HEK293 (cell line): ENCODE results near the gene CIAO1.

Experiments used
- KLF9 ChIP-seq: fragments of 450-650 bp; formaldehyde crosslinking; IDR thresholded peaks from 2 replicates; pipeline ENCODE4 v1.5.1; 2016; ENCODE audit warnings: missing biosample characterization, missing genetic modification characterization, low read depth
- MZF1 ChIP-seq: fragments of 450-650 bp; formaldehyde crosslinking; IDR thresholded peaks from 2 replicates; pipeline ENCODE4 v1.5.1; 2017; ENCODE audit warnings: missing biosample characterization, missing genetic modification characterization, borderline replicate concordance
- OVOL3 ChIP-seq: fragments of 450-650 bp; formaldehyde crosslinking; IDR thresholded peaks from 2 replicates; pipeline ENCODE4 v1.5.1; 2016; ENCODE audit warnings: missing biosample characterization, missing genetic modification characterization
- REPIN1 ChIP-seq: fragments of 450-650 bp; formaldehyde crosslinking; IDR thresholded peaks from 2 replicates; pipeline ENCODE4 v1.5.1; 2017; ENCODE audit warnings: missing biosample characterization, missing genetic modification characterization, low read depth
- ZBTB20 ChIP-seq: fragments of 450-650 bp; formaldehyde crosslinking; IDR thresholded peaks from 2 replicates; pipeline ENCODE4 v1.5.1; 2016; ENCODE audit warnings: missing biosample characterization, missing genetic modification characterization
- ZNF10 ChIP-seq: fragments of 450-650 bp; formaldehyde crosslinking; IDR thresholded peaks from 2 replicates; pipeline ENCODE4 v1.5.1; 2017; ENCODE audit warnings: missing biosample characterization, missing genetic modification characterization
- ZNF132 ChIP-seq: fragments of 450-650 bp; formaldehyde crosslinking; IDR thresholded peaks from 2 replicates; pipeline ENCODE4 v1.5.1; 2017; ENCODE audit warnings: missing biosample characterization, missing genetic modification characterization, borderline replicate concordance
- ZNF155 ChIP-seq: fragments of 450-650 bp; formaldehyde crosslinking; IDR thresholded peaks from 2 replicates; pipeline ENCODE4 v1.5.1; 2016; ENCODE audit warnings: missing biosample characterization, missing genetic modification characterization
- ZNF19 ChIP-seq: fragments of 450-650 bp; formaldehyde crosslinking; IDR thresholded peaks from 2 replicates; pipeline ENCODE4; 2016; ENCODE audit warnings: missing biosample characterization, missing genetic modification characterization, low read depth
- ZNF223 ChIP-seq: fragments of 450-650 bp; formaldehyde crosslinking; IDR thresholded peaks from 2 replicates; pipeline ENCODE4 v1.5.1; 2016; ENCODE audit warnings: missing biosample characterization, missing genetic modification characterization
- ZNF510 ChIP-seq: fragments of 450-650 bp; formaldehyde crosslinking; IDR thresholded peaks from 2 replicates; pipeline ENCODE4 v1.5.1; 2018; ENCODE audit warnings: mild to moderate bottlenecking, missing genetic modification characterization, missing biosample characterization; ENCODE audit not compliant: insufficient replicate concordance
- ZNF555 ChIP-seq: fragments of 450-650 bp; formaldehyde crosslinking; conservative IDR thresholded peaks from 2 replicates; pipeline ENCODE4 v1.5.1; 2017; ENCODE audit warnings: missing biosample characterization, mild to moderate bottlenecking, missing genetic modification characterization, inconsistent platforms
- ZNF561 ChIP-seq: fragments of 450-650 bp; IDR thresholded peaks from 2 replicates; pipeline ENCODE4 v1.5.1; 2018; ENCODE audit warnings: missing biosample characterization, missing genetic modification characterization, borderline replicate concordance
- ZNF585B ChIP-seq: fragments of 450-650 bp; formaldehyde crosslinking; IDR thresholded peaks from 2 replicates; pipeline ENCODE4 v1.5.1; 2016; ENCODE audit warnings: missing biosample characterization, missing genetic modification characterization
- ZNF596 ChIP-seq: fragments of 450-650 bp; IDR thresholded peaks from 2 replicates; pipeline ENCODE4 v1.5.0; 2018; ENCODE audit warnings: missing biosample characterization, mild to moderate bottlenecking, missing genetic modification characterization, moderate library complexity
- ZNF664 ChIP-seq: fragments of 450-650 bp; formaldehyde crosslinking; IDR thresholded peaks from 2 replicates; pipeline ENCODE4 v1.5.1; 2016; ENCODE audit warnings: missing biosample characterization, missing genetic modification characterization
- ZNF768 ChIP-seq: fragments of 450-650 bp; formaldehyde crosslinking; IDR thresholded peaks from 2 replicates; pipeline ENCODE4 v1.5.1; 2018; ENCODE audit warnings: missing biosample characterization, mild to moderate bottlenecking, missing genetic modification characterization
- TF ChIP-seq, protein P1 (sequence below): fragments of 450-650 bp; formaldehyde crosslinking; IDR thresholded peaks from 2 replicates; pipeline ENCODE4 v1.5.1; 2016; ENCODE audit warnings: missing biosample characterization, missing genetic modification characterization
- TF ChIP-seq, protein P2 (sequence below): fragments of 450-650 bp; formaldehyde crosslinking; IDR thresholded peaks from 2 replicates; pipeline ENCODE4 v1.5.1; 2017; ENCODE audit warnings: missing biosample characterization, missing genetic modification characterization
- TF ChIP-seq, protein P3 (sequence below): IDR thresholded peaks from 2 replicates; pipeline ENCODE4 v1.6.1; 2011; ENCODE audit warnings: mild to moderate bottlenecking, low read depth, low read length, borderline replicate concordance
- TF ChIP-seq, protein P4 (sequence below): fragments of 450-650 bp; formaldehyde crosslinking; IDR thresholded peaks from 2 replicates; pipeline ENCODE4 v1.5.1; 2017; ENCODE audit warnings: missing biosample characterization, missing genetic modification characterization
- TF ChIP-seq, protein P5 (sequence below): fragments of 450-650 bp; formaldehyde crosslinking; IDR thresholded peaks from 2 replicates; pipeline ENCODE4 v1.5.1; 2017; ENCODE audit warnings: missing biosample characterization, missing genetic modification characterization
- TF ChIP-seq, protein P6 (sequence below): fragments of 450-650 bp; formaldehyde crosslinking; IDR thresholded peaks from 2 replicates; pipeline ENCODE4; 2016; ENCODE audit warnings: missing biosample characterization, missing genetic modification characterization
- TF ChIP-seq, protein P7 (sequence below): fragments of 450-650 bp; formaldehyde crosslinking; IDR thresholded peaks from 2 replicates; pipeline ENCODE4 v1.5.1; 2016; ENCODE audit warnings: missing biosample characterization, missing genetic modification characterization, borderline replicate concordance

CIAO1 gene

DNA sequence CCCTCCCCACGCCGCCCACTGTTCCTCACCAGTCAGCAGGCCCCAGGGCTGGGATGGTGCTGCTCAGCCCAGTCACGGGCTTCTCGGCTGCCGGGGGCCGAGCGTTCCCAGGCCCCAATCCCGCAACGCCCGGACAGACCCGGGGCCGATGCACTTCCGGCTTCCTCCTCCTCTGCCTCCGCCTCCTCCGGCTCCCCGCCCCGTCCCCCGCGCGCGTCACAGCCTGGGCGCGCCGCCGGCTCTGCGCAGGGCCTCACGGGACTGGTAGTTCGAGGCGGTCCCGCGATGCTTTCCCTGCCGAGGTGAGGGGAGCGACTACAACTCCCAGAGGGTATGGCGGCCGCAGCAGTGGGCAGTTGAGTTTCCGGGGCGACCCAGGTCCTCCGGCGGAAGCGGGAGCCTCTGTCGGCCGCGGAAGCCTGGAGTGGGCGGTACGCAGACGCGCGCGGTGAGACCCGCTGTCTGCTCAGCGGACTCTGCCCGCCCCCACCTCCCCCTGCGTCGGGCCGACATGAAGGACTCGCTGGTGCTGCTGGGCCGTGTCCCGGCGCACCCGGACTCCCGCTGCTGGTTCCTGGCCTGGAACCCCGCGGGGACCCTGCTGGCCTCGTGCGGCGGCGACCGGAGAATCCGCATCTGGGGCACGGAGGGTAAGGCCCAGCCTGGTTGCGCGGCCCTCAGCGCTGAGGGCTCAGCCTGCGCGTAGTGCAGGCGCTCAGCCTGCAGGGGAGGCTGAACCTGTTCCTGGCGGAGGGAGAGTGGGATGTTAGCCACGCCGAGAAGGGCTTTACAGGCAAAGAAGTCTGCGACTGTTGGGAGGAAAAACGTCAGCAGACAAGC lies at the start of gene CIAO1, which contains the start of gene TMEM127 (continued):
- TF ChIP-seq, protein P1, sequence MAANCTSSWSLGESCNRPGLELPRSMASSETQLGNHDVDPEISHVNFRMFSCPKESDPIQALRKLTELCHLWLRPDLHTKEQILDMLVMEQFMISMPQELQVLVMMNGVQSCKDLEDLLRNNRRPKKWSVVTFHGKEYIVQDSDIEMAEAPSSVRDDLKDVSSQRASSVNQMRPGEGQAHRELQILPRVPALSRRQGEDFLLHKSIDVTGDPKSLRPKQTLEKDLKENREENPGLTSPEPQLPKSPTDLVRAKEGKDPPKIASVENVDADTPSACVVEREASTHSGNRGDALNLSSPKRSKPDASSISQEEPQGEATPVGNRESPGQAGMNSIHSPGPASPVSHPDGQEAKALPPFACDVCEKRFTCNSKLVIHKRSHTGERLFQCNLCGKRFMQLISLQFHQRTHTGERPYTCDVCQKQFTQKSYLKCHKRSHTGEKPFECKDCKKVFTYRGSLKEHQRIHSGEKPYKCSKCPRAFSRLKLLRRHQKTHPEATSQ: no peak
- peak; percentile 90 for TF ChIP-seq ZBTB20 (tag by site-specific recombination)
- no peak for TF ChIP-seq ZNF555 (tag by site-specific recombination)
- no peak for TF ChIP-seq ZNF132
- TF ChIP-seq ZNF585B: no peak
- TF ChIP-seq, protein P2, sequence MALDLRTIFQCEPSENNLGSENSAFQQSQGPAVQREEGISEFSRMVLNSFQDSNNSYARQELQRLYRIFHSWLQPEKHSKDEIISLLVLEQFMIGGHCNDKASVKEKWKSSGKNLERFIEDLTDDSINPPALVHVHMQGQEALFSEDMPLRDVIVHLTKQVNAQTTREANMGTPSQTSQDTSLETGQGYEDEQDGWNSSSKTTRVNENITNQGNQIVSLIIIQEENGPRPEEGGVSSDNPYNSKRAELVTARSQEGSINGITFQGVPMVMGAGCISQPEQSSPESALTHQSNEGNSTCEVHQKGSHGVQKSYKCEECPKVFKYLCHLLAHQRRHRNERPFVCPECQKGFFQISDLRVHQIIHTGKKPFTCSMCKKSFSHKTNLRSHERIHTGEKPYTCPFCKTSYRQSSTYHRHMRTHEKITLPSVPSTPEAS (tag by site-specific recombination): no peak; the same call in 1 of the 2 replicates
- TF ChIP-seq ZNF10 (tag by site-specific recombination): no peak
- no peak; the same call in 1 of the 2 replicates for TF ChIP-seq ZNF561 (tag by site-specific recombination)
- no peak for TF ChIP-seq ZNF155 (tag by site-specific recombination)
- peak; percentile 74 for TF ChIP-seq KLF9 (tag by site-specific recombination)
- TF ChIP-seq ZNF664 (tag by site-specific recombination): no peak
- no peak for TF ChIP-seq REPIN1 (tag by site-specific recombination)
- no peak; the same call in 1 of the 2 replicates for TF ChIP-seq ZNF768 (tag by site-specific recombination)
- TF ChIP-seq, protein P3, sequence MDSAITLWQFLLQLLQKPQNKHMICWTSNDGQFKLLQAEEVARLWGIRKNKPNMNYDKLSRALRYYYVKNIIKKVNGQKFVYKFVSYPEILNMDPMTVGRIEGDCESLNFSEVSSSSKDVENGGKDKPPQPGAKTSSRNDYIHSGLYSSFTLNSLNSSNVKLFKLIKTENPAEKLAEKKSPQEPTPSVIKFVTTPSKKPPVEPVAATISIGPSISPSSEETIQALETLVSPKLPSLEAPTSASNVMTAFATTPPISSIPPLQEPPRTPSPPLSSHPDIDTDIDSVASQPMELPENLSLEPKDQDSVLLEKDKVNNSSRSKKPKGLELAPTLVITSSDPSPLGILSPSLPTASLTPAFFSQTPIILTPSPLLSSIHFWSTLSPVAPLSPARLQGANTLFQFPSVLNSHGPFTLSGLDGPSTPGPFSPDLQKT: no peak; the same call in 1 of the 2 replicates
- TF ChIP-seq ZNF223 (tag by site-specific recombination): no peak
- no peak for TF ChIP-seq ZNF596 (tag by site-specific recombination)
- no peak for TF ChIP-seq ZNF510 (tag by site-specific recombination)
- TF ChIP-seq MZF1 (tag by site-specific recombination): no peak
- TF ChIP-seq, protein P4, sequence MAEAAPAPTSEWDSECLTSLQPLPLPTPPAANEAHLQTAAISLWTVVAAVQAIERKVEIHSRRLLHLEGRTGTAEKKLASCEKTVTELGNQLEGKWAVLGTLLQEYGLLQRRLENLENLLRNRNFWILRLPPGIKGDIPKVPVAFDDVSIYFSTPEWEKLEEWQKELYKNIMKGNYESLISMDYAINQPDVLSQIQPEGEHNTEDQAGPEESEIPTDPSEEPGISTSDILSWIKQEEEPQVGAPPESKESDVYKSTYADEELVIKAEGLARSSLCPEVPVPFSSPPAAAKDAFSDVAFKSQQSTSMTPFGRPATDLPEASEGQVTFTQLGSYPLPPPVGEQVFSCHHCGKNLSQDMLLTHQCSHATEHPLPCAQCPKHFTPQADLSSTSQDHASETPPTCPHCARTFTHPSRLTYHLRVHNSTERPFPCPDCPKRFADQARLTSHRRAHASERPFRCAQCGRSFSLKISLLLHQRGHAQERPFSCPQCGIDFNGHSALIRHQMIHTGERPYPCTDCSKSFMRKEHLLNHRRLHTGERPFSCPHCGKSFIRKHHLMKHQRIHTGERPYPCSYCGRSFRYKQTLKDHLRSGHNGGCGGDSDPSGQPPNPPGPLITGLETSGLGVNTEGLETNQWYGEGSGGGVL (tag by site-specific recombination): no peak; the same call in 1 of the 2 replicates
- TF ChIP-seq, protein P5, sequence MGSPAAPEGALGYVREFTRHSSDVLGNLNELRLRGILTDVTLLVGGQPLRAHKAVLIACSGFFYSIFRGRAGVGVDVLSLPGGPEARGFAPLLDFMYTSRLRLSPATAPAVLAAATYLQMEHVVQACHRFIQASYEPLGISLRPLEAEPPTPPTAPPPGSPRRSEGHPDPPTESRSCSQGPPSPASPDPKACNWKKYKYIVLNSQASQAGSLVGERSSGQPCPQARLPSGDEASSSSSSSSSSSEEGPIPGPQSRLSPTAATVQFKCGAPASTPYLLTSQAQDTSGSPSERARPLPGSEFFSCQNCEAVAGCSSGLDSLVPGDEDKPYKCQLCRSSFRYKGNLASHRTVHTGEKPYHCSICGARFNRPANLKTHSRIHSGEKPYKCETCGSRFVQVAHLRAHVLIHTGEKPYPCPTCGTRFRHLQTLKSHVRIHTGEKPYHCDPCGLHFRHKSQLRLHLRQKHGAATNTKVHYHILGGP (tag by site-specific recombination): no peak
- TF ChIP-seq OVOL3 (tag by site-specific recombination): 0 out of 2 replicates have a peak, but pooled peaks have one; percentile 36
- no peak for TF ChIP-seq ZNF19
- TF ChIP-seq, protein P6, sequence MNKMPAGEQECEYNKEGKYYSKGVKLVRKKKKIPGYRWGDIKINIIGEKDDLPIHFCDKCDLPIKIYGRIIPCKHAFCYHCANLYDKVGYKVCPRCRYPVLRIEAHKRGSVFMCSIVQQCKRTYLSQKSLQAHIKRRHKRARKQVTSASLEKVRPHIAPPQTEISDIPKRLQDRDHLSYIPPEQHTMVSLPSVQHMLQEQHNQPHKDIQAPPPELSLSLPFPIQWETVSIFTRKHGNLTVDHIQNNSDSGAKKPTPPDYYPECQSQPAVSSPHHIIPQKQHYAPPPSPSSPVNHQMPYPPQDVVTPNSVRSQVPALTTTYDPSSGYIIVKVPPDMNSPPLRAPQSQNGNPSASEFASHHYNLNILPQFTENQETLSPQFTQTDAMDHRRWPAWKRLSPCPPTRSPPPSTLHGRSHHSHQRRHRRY: no peak
- TF ChIP-seq, protein P7, sequence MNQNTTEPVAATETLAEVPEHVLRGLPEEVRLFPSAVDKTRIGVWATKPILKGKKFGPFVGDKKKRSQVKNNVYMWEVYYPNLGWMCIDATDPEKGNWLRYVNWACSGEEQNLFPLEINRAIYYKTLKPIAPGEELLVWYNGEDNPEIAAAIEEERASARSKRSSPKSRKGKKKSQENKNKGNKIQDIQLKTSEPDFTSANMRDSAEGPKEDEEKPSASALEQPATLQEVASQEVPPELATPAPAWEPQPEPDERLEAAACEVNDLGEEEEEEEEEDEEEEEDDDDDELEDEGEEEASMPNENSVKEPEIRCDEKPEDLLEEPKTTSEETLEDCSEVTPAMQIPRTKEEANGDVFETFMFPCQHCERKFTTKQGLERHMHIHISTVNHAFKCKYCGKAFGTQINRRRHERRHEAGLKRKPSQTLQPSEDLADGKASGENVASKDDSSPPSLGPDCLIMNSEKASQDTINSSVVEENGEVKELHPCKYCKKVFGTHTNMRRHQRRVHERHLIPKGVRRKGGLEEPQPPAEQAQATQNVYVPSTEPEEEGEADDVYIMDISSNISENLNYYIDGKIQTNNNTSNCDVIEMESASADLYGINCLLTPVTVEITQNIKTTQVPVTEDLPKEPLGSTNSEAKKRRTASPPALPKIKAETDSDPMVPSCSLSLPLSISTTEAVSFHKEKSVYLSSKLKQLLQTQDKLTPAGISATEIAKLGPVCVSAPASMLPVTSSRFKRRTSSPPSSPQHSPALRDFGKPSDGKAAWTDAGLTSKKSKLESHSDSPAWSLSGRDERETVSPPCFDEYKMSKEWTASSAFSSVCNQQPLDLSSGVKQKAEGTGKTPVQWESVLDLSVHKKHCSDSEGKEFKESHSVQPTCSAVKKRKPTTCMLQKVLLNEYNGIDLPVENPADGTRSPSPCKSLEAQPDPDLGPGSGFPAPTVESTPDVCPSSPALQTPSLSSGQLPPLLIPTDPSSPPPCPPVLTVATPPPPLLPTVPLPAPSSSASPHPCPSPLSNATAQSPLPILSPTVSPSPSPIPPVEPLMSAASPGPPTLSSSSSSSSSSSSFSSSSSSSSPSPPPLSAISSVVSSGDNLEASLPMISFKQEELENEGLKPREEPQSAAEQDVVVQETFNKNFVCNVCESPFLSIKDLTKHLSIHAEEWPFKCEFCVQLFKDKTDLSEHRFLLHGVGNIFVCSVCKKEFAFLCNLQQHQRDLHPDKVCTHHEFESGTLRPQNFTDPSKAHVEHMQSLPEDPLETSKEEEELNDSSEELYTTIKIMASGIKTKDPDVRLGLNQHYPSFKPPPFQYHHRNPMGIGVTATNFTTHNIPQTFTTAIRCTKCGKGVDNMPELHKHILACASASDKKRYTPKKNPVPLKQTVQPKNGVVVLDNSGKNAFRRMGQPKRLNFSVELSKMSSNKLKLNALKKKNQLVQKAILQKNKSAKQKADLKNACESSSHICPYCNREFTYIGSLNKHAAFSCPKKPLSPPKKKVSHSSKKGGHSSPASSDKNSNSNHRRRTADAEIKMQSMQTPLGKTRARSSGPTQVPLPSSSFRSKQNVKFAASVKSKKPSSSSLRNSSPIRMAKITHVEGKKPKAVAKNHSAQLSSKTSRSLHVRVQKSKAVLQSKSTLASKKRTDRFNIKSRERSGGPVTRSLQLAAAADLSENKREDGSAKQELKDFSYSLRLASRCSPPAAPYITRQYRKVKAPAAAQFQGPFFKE (tag by site-specific recombination): no peak
